H1 (cell line): ENCODE measurements around the gene YWHAB. TPM values are rescaled to one million over a fixed set of nuclear protein-coding genes. Genes with fewer than 3 reads are reported as not detected.

Experiments used
- CTCF ChIA-PET: fragments of 300-600 bp; sonication (Branson Sonifier 250); formaldehyde crosslinking; loops from one replicate; lab custom pipeline; 2021; ENCODE audit not compliant: partially characterized antibody; lab: Charles Lee
- POLR2A ChIA-PET: fragments of 300-600 bp; sonication (Branson Sonifier 250); formaldehyde crosslinking; loops from one replicate; lab custom pipeline; 2021; ENCODE audit warnings: inconsistent platforms; ENCODE audit not compliant: partially characterized antibody; lab: Charles Lee
- DNase-seq, 2 experiments: peaks; one replicate each; pipeline versions ENCODE4 v3.0.0 to v3.0.0-alpha.2; 2010 to 2022; ENCODE audit warnings: low spot score in 2 of 2, low read depth in 1 of 2, mixed read lengths in 1 of 2
- FAIRE-seq: peaks from 2 replicates; lab custom pipeline; 2011; peaks lifted over from hg19 to GRCh38; lab: Jason Lieb, UNC
- H2AFZ ChIP-seq: 2 replicates; pipeline ENCODE4 v1.8.1; 2012; ENCODE audit warnings: low read length, inconsistent platforms
- H2AK5ac ChIP-seq: 2 replicates; pipeline ENCODE4 v1.6.1; 2013; ENCODE audit warnings: low read depth, low read length
- H2BK120ac ChIP-seq: replicated peaks from 2 replicates; pipeline ENCODE3; 2013; ENCODE audit warnings: low read depth, low read length, inconsistent platforms
- H2BK12ac ChIP-seq: 2 replicates; pipeline ENCODE4 v1.6.1; 2013; ENCODE audit warnings: low read depth, low read length
- H2BK15ac ChIP-seq: 2 replicates; pipeline ENCODE4 v1.6.1; 2013; ENCODE audit warnings: low read length
- H2BK20ac ChIP-seq: 2 replicates; pipeline ENCODE4 v1.6.1; 2013; ENCODE audit warnings: low read length
- H2BK5ac ChIP-seq: 2 replicates; pipeline ENCODE4 v1.6.1; 2013; ENCODE audit warnings: low read depth, low read length
- H3K14ac ChIP-seq: 2 replicates; pipeline ENCODE4 v1.6.1; 2013; ENCODE audit warnings: inconsistent platforms; ENCODE audit not compliant: insufficient read length
- H3K18ac ChIP-seq: 2 replicates; pipeline ENCODE4 v1.6.1; 2013; ENCODE audit warnings: low read length; ENCODE audit errors: extremely low read depth
- H3K23ac ChIP-seq: 2 replicates; pipeline ENCODE4 v1.6.1; 2013; ENCODE audit warnings: inconsistent platforms; ENCODE audit not compliant: insufficient read length
- H3K23me2 ChIP-seq: 2 replicates; pipeline ENCODE4 v1.6.1; 2013; ENCODE audit warnings: low read depth, low read length
- H3K27ac ChIP-seq: 2 replicates; pipeline ENCODE4 v1.6.1; 2011; ENCODE audit warnings: low read depth, low read length, inconsistent platforms
- H3K27me3 ChIP-seq, 4 experiments: replicated peaks in 1 of 4; 1 replicate in 1 of 4; 2 replicates in 3 of 4; pipeline versions ENCODE4 v1.6.1 to v1.8.1; 2011 to 2013; ENCODE audit warnings: low read length in 3 of 4, mild to moderate bottlenecking in 3 of 4, inconsistent platforms in 2 of 4, mixed read lengths in 2 of 4, moderate library complexity in 1 of 4; ENCODE audit not compliant: control insufficient read depth in 3 of 4, insufficient read depth in 3 of 4; ENCODE audit errors: extremely low read depth in 1 of 4
- H3K36me3 ChIP-seq, 4 experiments: 2 replicates each; pipeline versions ENCODE4 v1.6.1 to v1.8.1; 2011 to 2013; ENCODE audit warnings: mild to moderate bottlenecking in 4 of 4, low read length in 3 of 4, moderate library complexity in 2 of 4, control low read depth in 1 of 4, inconsistent platforms in 1 of 4; ENCODE audit not compliant: insufficient read depth in 4 of 4, control insufficient read depth in 2 of 4
- H3K4ac ChIP-seq: replicated peaks from 2 replicates; pipeline ENCODE3; 2013; ENCODE audit warnings: low read length, low read depth, mixed read lengths, inconsistent platforms; ENCODE audit not compliant: insufficient read length
- H3K4me1 ChIP-seq, 4 experiments: replicated peaks in 1 of 4; 1 replicate in 1 of 4; 2 replicates in 3 of 4; pipeline versions ENCODE4 v1.6.1 to v1.8.1; 2011 to 2013; ENCODE audit warnings: low read length in 3 of 4, inconsistent platforms in 2 of 4, mixed read lengths in 1 of 4; ENCODE audit not compliant: insufficient read depth in 4 of 4, control insufficient read depth in 3 of 4
- H3K4me2 ChIP-seq, 2 experiments: 2 replicates each; pipeline versions ENCODE4 v1.6.1 to v1.8.1; 2011 to 2013; ENCODE audit warnings: low read depth in 2 of 2, low read length in 2 of 2, control low read depth in 1 of 2, inconsistent platforms in 1 of 2, mild to moderate bottlenecking in 1 of 2; ENCODE audit not compliant: insufficient read depth in 1 of 2
- H3K4me3 ChIP-seq, 4 experiments: fragments of 200-600, 300-600 bp in 1 of 4; sonication (generic), shearing (Covaris generic), sonication (Bioruptor Twin) in 1 of 4; 2 replicates each; pipeline versions ENCODE4 v1.5.1 to v1.8.1; 2011 to 2016; ENCODE audit warnings: low read length in 4 of 4, low read depth in 3 of 4, control low read depth in 2 of 4, inconsistent platforms in 2 of 4, mild to moderate bottlenecking in 2 of 4, mixed read lengths in 1 of 4, moderate library complexity in 1 of 4; ENCODE audit not compliant: insufficient read depth in 2 of 4; ENCODE audit errors: extremely low read depth in 1 of 4
- H3K56ac ChIP-seq: replicated peaks from 2 replicates; pipeline ENCODE3; 2013; ENCODE audit warnings: low read depth, mild to moderate bottlenecking, mixed read lengths, low read length, inconsistent platforms; ENCODE audit not compliant: insufficient read length
- H3K79me1 ChIP-seq: 2 replicates; pipeline ENCODE4 v1.6.1; 2013; ENCODE audit warnings: low read depth, low read length, control low read depth
- H3K79me2 ChIP-seq, 2 experiments: 2 replicates each; pipeline versions ENCODE4 v1.6.1 to v1.8.1; 2012 to 2013; ENCODE audit warnings: low read length in 2 of 2, mild to moderate bottlenecking in 2 of 2, inconsistent platforms in 1 of 2; ENCODE audit not compliant: insufficient read depth in 2 of 2, control insufficient read depth in 1 of 2
- H3K9ac ChIP-seq, 4 experiments: replicated peaks in 1 of 4; 1 replicate in 1 of 4; 2 replicates in 3 of 4; pipeline versions ENCODE4 v1.6.1 to v1.8.1; 2011 to 2013; ENCODE audit warnings: low read depth in 3 of 4, low read length in 3 of 4, control low read depth in 2 of 4, mild to moderate bottlenecking in 2 of 4, moderate library complexity in 2 of 4, inconsistent platforms in 1 of 4; ENCODE audit errors: extremely low read depth in 1 of 4
- H3K9me3 ChIP-seq, 2 experiments: 2 replicates each; pipeline versions ENCODE4 v1.6.1 to v1.8.1; 2012 to 2013; ENCODE audit warnings: mild to moderate bottlenecking in 2 of 2, moderate library complexity in 2 of 2, control low read depth in 1 of 2, inconsistent platforms in 1 of 2, low read depth in 1 of 2, low read length in 1 of 2, mixed read lengths in 1 of 2; ENCODE audit not compliant: insufficient read depth in 2 of 2
- H4K20me1 ChIP-seq, 2 experiments: replicated peaks in 1 of 2; 2 replicates each; pipeline versions ENCODE3 to v1.8.1; 2011 to 2013; ENCODE audit warnings: inconsistent platforms in 2 of 2, low read length in 2 of 2, mild to moderate bottlenecking in 1 of 2; ENCODE audit not compliant: insufficient read depth in 2 of 2, control insufficient read depth in 1 of 2
- H4K5ac ChIP-seq: 2 replicates; pipeline ENCODE4 v1.6.1; 2013; ENCODE audit warnings: low read length, low read depth, mixed read lengths, inconsistent platforms; ENCODE audit not compliant: insufficient read length
- H4K8ac ChIP-seq: 2 replicates; pipeline ENCODE4 v1.8.0; 2013; ENCODE audit warnings: mild to moderate bottlenecking, moderate library complexity, low read length, inconsistent platforms; ENCODE audit not compliant: insufficient read depth; ENCODE audit errors: extremely low read depth
- H4K91ac ChIP-seq: replicated peaks from 2 replicates; pipeline ENCODE3; 2013; ENCODE audit warnings: low read length, mixed read lengths, inconsistent platforms; ENCODE audit not compliant: insufficient read length
- CHD1 ChIP-seq: IDR thresholded peaks from 2 replicates; pipeline ENCODE4 v1.6.1; 2012; ENCODE audit warnings: low read depth, low read length, improper control_type of control experiment
- EGR1 ChIP-seq: IDR thresholded peaks from 2 replicates; pipeline ENCODE4 v1.6.1; 2011; ENCODE audit warnings: low read depth, low read length, borderline replicate concordance
- HDAC2 ChIP-seq, 2 experiments: fragments of 300-600 bp in 1 of 2; sonication (generic) in 1 of 2; IDR thresholded peaks; 2 replicates each; pipeline ENCODE4 v1.6.1; 2011 to 2012; ENCODE audit warnings: low read depth in 2 of 2, low read length in 2 of 2, mild to moderate bottlenecking in 2 of 2, moderate library complexity in 2 of 2, borderline replicate concordance in 1 of 2, inconsistent platforms in 1 of 2
- JUND ChIP-seq: IDR thresholded peaks from 2 replicates; pipeline ENCODE4 v1.6.1; 2011; ENCODE audit warnings: mild to moderate bottlenecking, improper control_type of control experiment, low read length
- POLR2AphosphoS5 ChIP-seq: IDR thresholded peaks from 2 replicates; pipeline ENCODE4 v1.6.1; 2011; ENCODE audit warnings: low read depth, low read length
- POU5F1 ChIP-seq: IDR thresholded peaks from 2 replicates; pipeline ENCODE4 v1.6.1; 2011; ENCODE audit warnings: low read depth, mild to moderate bottlenecking, low read length, moderate library complexity
- SP4 ChIP-seq: IDR thresholded peaks from 2 replicates; pipeline ENCODE4 v1.6.1; 2012; ENCODE audit warnings: low read length, inconsistent platforms
- WGBS, 2 experiments: shearing (Covaris generic) in 1 of 2; methylation state at CpG; one replicate each; pipeline versions ENCODE4 v1.1.6 to v1.1.7; 2013 to 2015; ENCODE audit warnings: low lambda C conversion rate in 2 of 2, mixed read lengths in 2 of 2, inconsistent platforms in 1 of 2, low coverage in 1 of 2, missing lambda C conversion rate in 1 of 2; ENCODE audit not compliant: insufficient replicate concordance in 2 of 2, insufficient coverage in 1 of 2, insufficient read length in 1 of 2; ENCODE audit errors: extremely low coverage in 1 of 2, missing lambda C conversion rate in 1 of 2; 5-methylcytosine and 5-hydroxymethylcytosine counted together
- polyA plus RNA-seq, 7 experiments: library from polyadenylated mRNA; depleted of rRNA in 3 of 7; stranded (reverse) in 5 of 7; unstranded in 2 of 7; fragments of >200 nt in 5 of 7; fragments of 200-250 nt in 2 of 7; gene quantifications; 1 replicate in 5 of 7; 2 replicates in 1 of 7; 4 replicates in 1 of 7; pipeline versions ENCODE4 v1.2.1 to v1.2.3, GENCODE V29; 2011 to 2013; ENCODE audit warnings: missing spikeins in 2 of 7, mixed read lengths in 2 of 7
- total RNA-seq: library from RNA; stranded (reverse); fragmentation: NEBNext Ultra II Directional; extraction: Animal tissue kit (Norgen Biotek cat#: 25700); gene quantifications from 2 replicates; pipeline ENCODE4 v1.2.1, GENCODE V29; 2021

Gene YWHAB
- total and polyA plus RNA-seq, 2 of the 8 experiments (the other 6 are each of a cell fraction or from before 2014, with no cell fraction given) = 72.9 to 256 TPM

DNA sequence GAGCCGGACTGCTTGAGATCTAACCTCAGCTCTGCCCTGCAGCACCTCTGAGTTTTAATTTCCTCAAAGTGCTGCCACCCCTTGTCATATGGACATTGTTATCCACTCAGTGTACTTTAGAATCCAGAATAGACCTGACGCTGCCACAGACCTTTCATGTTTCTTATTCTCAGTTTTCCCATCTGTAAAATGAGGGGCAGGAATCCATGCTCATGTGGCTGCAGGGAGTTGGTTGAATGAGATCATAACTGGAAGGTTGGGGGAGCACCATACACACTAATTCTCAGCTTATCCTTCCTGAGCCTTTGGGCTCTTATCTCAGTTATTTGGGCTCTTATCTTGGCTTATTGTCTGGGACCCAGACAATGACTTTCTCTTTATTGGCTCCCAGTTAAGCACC is 26.7 kb downstream of the YWHAB start:
- Histone ChIP-seq H4K8ac (no peak overlapping the region), H3K36me3 (peaks cover 11 to 44% (median 24%) of the 10 kb centered on the region in 4 experiments), H2AK5ac (no peak overlapping the region), H3K18ac (no peak overlapping the region), H3K56ac (no peak overlapping the region), H2BK120ac (no peak overlapping the region), H3K4me3 (no peak overlapping the region), H3K4ac (no peak overlapping the region), H2BK5ac (no peak overlapping the region), H4K91ac (no peak overlapping the region), H3K4me2 (peak overlapping the region in 1 of 2 experiments; percentile 88; a peak in 2 of 4 replicates), H2AFZ (no peak overlapping the region), H3K14ac (no peak overlapping the region), H4K20me1 (peaks cover 6 to 13% of the 10 kb centered on the region in 2 experiments), H3K9me3 (no peaks in the 10 kb centered on the region), H3K27me3 (no peaks in the 10 kb centered on the region), H3K23ac (no peak overlapping the region), H4K5ac (no peak overlapping the region), H2BK15ac (no peak overlapping the region), H2BK20ac (no peak overlapping the region), H3K23me2 (peaks cover 2% of the 10 kb centered on the region; the same call in 1 of the 2 replicates), H3K27ac (no peak overlapping the region), H3K79me2 (peaks cover 0 to 18% of the 10 kb centered on the region in 2 experiments; a peak in 1 of 4 replicates), H3K9ac (no peak overlapping the region), H2BK12ac (no peak overlapping the region), H3K79me1 (peaks cover 4% of the 10 kb centered on the region), H3K4me1 (peaks cover 0 to 6% (median 1%) of the 10 kb centered on the region in 4 experiments; a peak in 5 of 7 replicates)
- CTCF ChIA-PET = interaction anchor here (0.5 to 1.3 kb wide), 2 partner anchors 9 to 23 kb away, joined by 4 read pairs; no protein-coding TSS in a partner anchor
- TF ChIP-seq SP4 = no peak
- no peak for TF ChIP-seq POLR2AphosphoS5
- no peak for TF ChIP-seq HDAC2 (IDR thresholded peaks at IDR 0.05; ENCODE audit: borderline replicate concordance in 1 of 2, low read depth in 2 of 2, low read length in 2 of 2)
- no peak for TF ChIP-seq EGR1
- no peak for TF ChIP-seq CHD1
- no peak for TF ChIP-seq JUND
- no peak for TF ChIP-seq POU5F1
- POLR2A ChIA-PET = interaction anchor here (0.9 to 1.5 kb wide), 2 partner anchors 25 to 107 kb away, joined by 3 read pairs; no protein-coding TSS in a partner anchor
- DNase-seq (no peak), FAIRE-seq (no peak)
- 94% methylated on average over 2 of the region's 2 CpGs; no CpG with 5 or more reads in 1 of the 2 experiments for WGBS, 2 experiments
